B cell (primary cell): ENCODE data around the gene RBMS3. TPM values are rescaled to one million over a fixed set of nuclear protein-coding genes. Genes with fewer than 3 reads are reported as not detected.

Experiments
- ATAC-seq: fragments of 200-7000 bp; cut with Tn5 transposase; one replicate; pipeline ENCODE4 v1.10.0; 2021; ENCODE audit warnings: low read depth, mild to moderate bottlenecking, moderate number of reproducible peaks, moderate library complexity
- CTCF ChIA-PET: fragments of 350-600 bp; sonication (Branson Sonifier 250); formaldehyde crosslinking; loops from one replicate; lab custom pipeline; 2021; ENCODE audit warnings: antibody characterized with exemption, inconsistent platforms; lab: Charles Lee
- POLR2A ChIA-PET: fragments of 350-600 bp; sonication (Branson Sonifier 250); formaldehyde crosslinking; loops from one replicate; lab custom pipeline; 2021; ENCODE audit warnings: antibody characterized with exemption; lab: Charles Lee
- DNase-seq: peaks from one replicate; pipeline ENCODE4 v3.0.0; 2013
- H2AFZ ChIP-seq: 2 replicates; pipeline ENCODE4 v1.6.1; 2012; ENCODE audit warnings: mild to moderate bottlenecking, low read depth, low read length; ENCODE audit not compliant: insufficient read depth, poor library complexity, severe bottlenecking
- H3K27ac ChIP-seq, 2 donors: 1 replicate in 1 of 2; 2 replicates in 1 of 2; pipeline ENCODE4 v1.5.1; 2012 to 2013; ENCODE audit warnings: low read length in 2 of 2, mild to moderate bottlenecking in 2 of 2, moderate library complexity in 1 of 2
- H3K27me3 ChIP-seq, 4 experiments: fragments of 200-600 bp in 1 of 4; sonication (generic) in 1 of 4; replicated peaks in 1 of 4; 1 replicate in 2 of 4; 2 replicates in 2 of 4; pipeline versions ENCODE4 v1.6.1 to v1.7.0; 2013 to 2016; ENCODE audit warnings: low read length in 3 of 4, mild to moderate bottlenecking in 2 of 4, mixed read lengths in 1 of 4, moderate library complexity in 1 of 4; ENCODE audit not compliant: insufficient read depth in 4 of 4, control insufficient read depth in 3 of 4; ENCODE audit errors: control extremely low read depth in 1 of 4
- H3K36me3 ChIP-seq, 2 experiments: replicated peaks in 1 of 2; 1 replicate in 1 of 2; 2 replicates in 1 of 2; pipeline versions ENCODE4 v1.6.1 to v1.7.1; 2013; ENCODE audit warnings: low read length in 1 of 2; ENCODE audit not compliant: insufficient read depth in 2 of 2, control insufficient read depth in 1 of 2; ENCODE audit errors: control extremely low read depth in 1 of 2, extremely low read depth in 1 of 2
- H3K4me1 ChIP-seq, 2 donors: fragments of 200-600 bp in 1 of 2; sonication (generic) in 1 of 2; 1 replicate in 1 of 2; 2 replicates in 1 of 2; pipeline versions ENCODE4 v1.5.1 to v1.6.1; 2013 to 2017; ENCODE audit warnings: low read length in 2 of 2; ENCODE audit not compliant: control insufficient read depth in 2 of 2, insufficient read depth in 2 of 2
- H3K4me2 ChIP-seq: replicated peaks from 2 replicates; pipeline ENCODE3; 2012; ENCODE audit warnings: mild to moderate bottlenecking, low read depth, low read length; ENCODE audit not compliant: poor library complexity, severe bottlenecking
- H3K4me3 ChIP-seq, 5 experiments: fragments of 200-600 bp in 1 of 5; sonication (generic) in 1 of 5; 1 replicate in 3 of 5; 2 replicates in 2 of 5; pipeline versions ENCODE4 v1.5.1 to v1.7.0; 2011 to 2016; ENCODE audit warnings: low read length in 4 of 5, mild to moderate bottlenecking in 4 of 5, low read depth in 2 of 5, control low read depth in 1 of 5, moderate library complexity in 1 of 5; ENCODE audit not compliant: insufficient read depth in 1 of 5; ENCODE audit errors: control extremely low read depth in 1 of 5, extremely low read depth in 1 of 5
- H3K79me2 ChIP-seq: fragments of 200-600 bp; sonication (generic); one replicate; pipeline ENCODE4 v1.6.0; 2016; ENCODE audit warnings: low read length; ENCODE audit not compliant: control insufficient read depth, insufficient read depth
- H3K9ac ChIP-seq: fragments of 200-600 bp; sonication (generic); 2 replicates; pipeline ENCODE4 v1.6.1; 2017; ENCODE audit warnings: mild to moderate bottlenecking, low read length, moderate library complexity
- H3K9me3 ChIP-seq, 3 donors: one replicate each; pipeline versions ENCODE4 v1.6.1 to v1.7.1; 2013; ENCODE audit warnings: low read length in 2 of 3; ENCODE audit not compliant: control insufficient read depth in 2 of 3, insufficient read depth in 1 of 3; ENCODE audit errors: control extremely low read depth in 1 of 3
- H4K20me1 ChIP-seq: 2 replicates; pipeline ENCODE4 v1.6.0; 2012; ENCODE audit warnings: mild to moderate bottlenecking, low read length; ENCODE audit not compliant: insufficient read depth, control insufficient read depth, poor library complexity, severe bottlenecking
- H3K27ac Mint-ChIP-seq: one replicate; pipeline ENCODE4 v1.8.0; 2021; ENCODE audit warnings: mixed read lengths
- H3K27me3 Mint-ChIP-seq: one replicate; pipeline ENCODE4 v1.8.0; 2021; ENCODE audit warnings: mixed read lengths
- H3K4me1 Mint-ChIP-seq: one replicate; pipeline ENCODE4 v1.8.0; 2021; ENCODE audit warnings: mixed read lengths
- H3K4me3 Mint-ChIP-seq: one replicate; pipeline ENCODE4 v1.8.0; 2021; ENCODE audit warnings: mixed read lengths
- H3K9me3 Mint-ChIP-seq: one replicate; pipeline ENCODE4 v1.8.0; 2022; ENCODE audit warnings: mixed read lengths; ENCODE audit not compliant: insufficient read depth
- CTCF ChIP-seq: fragments of 200-600 bp; IDR thresholded peaks from one replicate; pipeline ENCODE4 v1.8.0; 2022; ENCODE audit warnings: antibody characterized with exemption, mild to moderate bottlenecking
- EZH2 ChIP-seq: IDR thresholded peaks from 2 replicates; pipeline ENCODE4 v1.6.1; 2012; ENCODE audit warnings: borderline replicate concordance, low read depth, mild to moderate bottlenecking, moderate library complexity, low read length; ENCODE audit not compliant: insufficient read depth, poor library complexity, severe bottlenecking
- WGBS: methylation state at CpG from one replicate; pipeline ENCODE4 v1.1.5; 2013; ENCODE audit warnings: missing lambda C conversion rate; ENCODE audit not compliant: insufficient coverage; 5-methylcytosine and 5-hydroxymethylcytosine counted together
- intact Hi-C: fragments of 100-400 bp; cut with micrococcal nuclease; formaldehyde crosslinking; loops from one replicate; pipeline ENCODE4 v1.10.0; 2022
- polyA plus RNA-seq: library from polyadenylated mRNA; depleted of rRNA; stranded (reverse); fragments of >200 nt; gene quantifications from 2 replicates; pipeline ENCODE4 v1.2.3, GENCODE V29; 2012
- total RNA-seq, 2 donors: library from RNA; stranded (reverse); fragments of 120-200 nt in 1 of 2; gene quantifications; 1 replicate in 1 of 2; 2 replicates in 1 of 2; pipeline versions ENCODE4 v1.2.3 to v1.2.4, GENCODE V29; 2013 to 2022

Gene RBMS3
- total and polyA plus RNA-seq, 2 donors (not counting 1 experiment from before 2014, with no cell fraction given), result not detected

- 100% methylated on average over 1 of the region's 2 CpGs for WGBS
- Histone ChIP-seq H4K20me1 (no peaks in the 10 kb centered on the region), H3K4me1 (no peaks in the 10 kb centered on the region), H2AFZ (no peak overlapping the region), H3K79me2 (no peaks in the 10 kb centered on the region), H3K4me2 (no peak overlapping the region), H3K9ac (no peak overlapping the region), H3K27me3 (no peaks in the 10 kb centered on the region), H3K4me3 (no peak overlapping the region), H3K27ac (no peak overlapping the region), H3K36me3 (no peaks in the 10 kb centered on the region), H3K9me3 (no peaks in the 10 kb centered on the region)
- intact Hi-C loops, result no loop called here
- H3K27ac Mint-ChIP-seq, result no peak overlapping the region
- no peaks in the 10 kb centered on the region for H3K9me3 Mint-ChIP-seq
- ATAC-seq, result no peak
- ChIA-PET POLR2A (no interaction called here), CTCF (no interaction called here)
- H3K4me1 Mint-ChIP-seq, result no peaks in the 10 kb centered on the region
- DNase-seq, result no peak
- no peak overlapping the region for H3K4me3 Mint-ChIP-seq
- TF ChIP-seq CTCF, result no peak
- no peak for TF ChIP-seq EZH2
- no peaks in the 10 kb centered on the region for H3K27me3 Mint-ChIP-seq
These were observed 645.5 kb downstream of the RBMS3 start for GRCh38 chr3:29926378-29926777.

DNA sequence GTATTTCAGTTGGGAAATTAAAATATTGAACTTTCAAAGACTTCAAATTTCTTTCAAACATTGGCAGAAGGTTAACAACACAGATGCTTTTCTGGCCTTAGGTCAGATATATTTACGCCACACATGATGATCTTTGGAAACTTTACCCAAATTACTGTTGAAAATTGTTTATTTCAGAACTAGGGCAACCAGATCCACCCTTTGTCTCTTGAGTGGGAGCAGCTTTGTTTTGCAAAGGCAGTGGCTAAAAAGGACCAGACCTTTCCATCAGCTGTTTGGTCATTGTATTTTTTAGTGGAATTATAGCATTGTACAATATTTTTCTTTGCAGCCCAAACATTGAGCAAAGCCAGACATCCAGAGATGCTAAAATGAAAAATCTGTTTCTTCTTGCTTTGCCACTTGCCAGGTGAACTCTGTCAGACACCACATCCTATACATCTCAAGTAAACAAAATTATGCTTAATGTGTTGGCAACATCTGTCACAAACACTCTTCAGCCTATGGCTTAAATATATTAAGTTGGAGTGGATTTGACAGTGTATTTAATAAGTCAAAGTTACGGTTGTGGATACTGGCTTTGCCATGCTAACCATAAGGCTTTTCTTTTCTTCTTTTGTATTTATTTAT lies 651.9 kb downstream of the RBMS3 start:
- H3K9ac ChIP-seq, result no peak overlapping the region
- no peaks in the 10 kb centered on the region for H3K4me1 ChIP-seq
- no peaks in the 10 kb centered on the region for H3K27me3 Mint-ChIP-seq
- H3K4me2 ChIP-seq, result no peak overlapping the region
- intact Hi-C loops, result no loop called here
- TF ChIP-seq CTCF, result no peak
- TF ChIP-seq EZH2, result no peak
- no peak overlapping the region for H3K27ac Mint-ChIP-seq
- H3K27ac ChIP-seq, result no peak overlapping the region
- no peaks in the 10 kb centered on the region for H3K4me1 Mint-ChIP-seq
- no peaks in the 10 kb centered on the region for H3K9me3 ChIP-seq
- no CpG with 5 or more reads among the region's 2 CpGs for WGBS
- CTCF ChIA-PET, result no interaction called here
- H3K9me3 Mint-ChIP-seq, result no peaks in the 10 kb centered on the region
- H3K36me3 ChIP-seq, result no peaks in the 10 kb centered on the region
- no peak overlapping the region for H2AFZ ChIP-seq
- DNase-seq (no peak), ATAC-seq (no peak)
- no peak overlapping the region for H3K4me3 ChIP-seq
- no peaks in the 10 kb centered on the region for H3K79me2 ChIP-seq
- no peaks in the 10 kb centered on the region for H3K27me3 ChIP-seq
- no peaks in the 10 kb centered on the region for H4K20me1 ChIP-seq
- POLR2A ChIA-PET, result no interaction called here
- no peak overlapping the region for H3K4me3 Mint-ChIP-seq
